ENCODE data around the gene SYT6. TPM values are rescaled to one million over a fixed set of nuclear protein-coding genes. Genes with fewer than 3 reads are reported as not detected.

SYT6 gene
- total RNA-seq, 1 experiment from 2014 or later, result 54.2 TPM

DNA sequence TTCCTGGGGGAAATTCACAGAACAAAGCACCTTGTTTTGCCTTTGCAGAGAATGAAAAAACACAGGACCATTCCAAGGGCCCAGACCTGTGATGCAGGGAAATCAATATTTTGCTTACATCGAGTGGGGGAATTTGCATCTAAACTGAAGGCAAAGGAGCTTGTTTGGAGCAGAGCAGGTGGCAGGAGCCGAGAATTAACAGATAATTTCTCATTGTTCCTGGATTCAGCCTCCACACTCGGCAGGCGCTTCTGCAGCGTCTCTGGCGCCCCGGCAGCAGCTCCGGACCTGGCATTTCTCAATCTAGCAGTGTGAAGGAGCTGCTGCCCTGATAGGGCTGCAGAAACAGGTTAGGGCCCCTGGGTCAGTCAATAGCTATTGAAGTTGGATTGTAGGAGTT, 2.0 kb upstream of the SYT6 start:
- DNase-seq (ENCODE audit: low spot score) (no peak), ATAC-seq (no peak)
- Mint-ChIP-seq H3K27me3 (ENCODE audit: low read depth) (peaks cover 44% of the 10 kb centered on the region), H3K36me3 (peaks cover 6% of the 10 kb centered on the region; the same call in 1 of the 2 replicates), H3K27ac (no peak overlapping the region), H3K4me1 (peaks cover 47% of the 10 kb centered on the region), H3K9me3 (no peaks in the 10 kb centered on the region), H3K4me3 (no peak overlapping the region)
- POLR2A ChIA-PET, result interaction anchor here (0.5 to 0.7 kb wide), 2 partner anchors 120 to 1165 kb away, joined by 3 to 8 read pairs; no protein-coding TSS in a partner anchor
- CTCF ChIA-PET, result interaction anchor here (0.9 to 5.5 kb wide), 2 partner anchors 127 to 177 kb away, joined by 3 to 51 read pairs; partner anchors contain the start of gene OLFML3
- TF ChIP-seq KAT7 (CRISPR knock-in tag; IDR thresholded peaks at IDR 0.05; ENCODE audit: borderline replicate concordance), result no peak
- TF ChIP-seq, protein P1, sequence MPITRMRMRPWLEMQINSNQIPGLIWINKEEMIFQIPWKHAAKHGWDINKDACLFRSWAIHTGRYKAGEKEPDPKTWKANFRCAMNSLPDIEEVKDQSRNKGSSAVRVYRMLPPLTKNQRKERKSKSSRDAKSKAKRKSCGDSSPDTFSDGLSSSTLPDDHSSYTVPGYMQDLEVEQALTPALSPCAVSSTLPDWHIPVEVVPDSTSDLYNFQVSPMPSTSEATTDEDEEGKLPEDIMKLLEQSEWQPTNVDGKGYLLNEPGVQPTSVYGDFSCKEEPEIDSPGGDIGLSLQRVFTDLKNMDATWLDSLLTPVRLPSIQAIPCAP (CRISPR knock-in tag; IDR thresholded peaks at IDR 0.05), result no peak
- no peak for TF ChIP-seq CREM (CRISPR knock-in tag; IDR thresholded peaks at IDR 0.05)
- TF ChIP-seq, protein P2, sequence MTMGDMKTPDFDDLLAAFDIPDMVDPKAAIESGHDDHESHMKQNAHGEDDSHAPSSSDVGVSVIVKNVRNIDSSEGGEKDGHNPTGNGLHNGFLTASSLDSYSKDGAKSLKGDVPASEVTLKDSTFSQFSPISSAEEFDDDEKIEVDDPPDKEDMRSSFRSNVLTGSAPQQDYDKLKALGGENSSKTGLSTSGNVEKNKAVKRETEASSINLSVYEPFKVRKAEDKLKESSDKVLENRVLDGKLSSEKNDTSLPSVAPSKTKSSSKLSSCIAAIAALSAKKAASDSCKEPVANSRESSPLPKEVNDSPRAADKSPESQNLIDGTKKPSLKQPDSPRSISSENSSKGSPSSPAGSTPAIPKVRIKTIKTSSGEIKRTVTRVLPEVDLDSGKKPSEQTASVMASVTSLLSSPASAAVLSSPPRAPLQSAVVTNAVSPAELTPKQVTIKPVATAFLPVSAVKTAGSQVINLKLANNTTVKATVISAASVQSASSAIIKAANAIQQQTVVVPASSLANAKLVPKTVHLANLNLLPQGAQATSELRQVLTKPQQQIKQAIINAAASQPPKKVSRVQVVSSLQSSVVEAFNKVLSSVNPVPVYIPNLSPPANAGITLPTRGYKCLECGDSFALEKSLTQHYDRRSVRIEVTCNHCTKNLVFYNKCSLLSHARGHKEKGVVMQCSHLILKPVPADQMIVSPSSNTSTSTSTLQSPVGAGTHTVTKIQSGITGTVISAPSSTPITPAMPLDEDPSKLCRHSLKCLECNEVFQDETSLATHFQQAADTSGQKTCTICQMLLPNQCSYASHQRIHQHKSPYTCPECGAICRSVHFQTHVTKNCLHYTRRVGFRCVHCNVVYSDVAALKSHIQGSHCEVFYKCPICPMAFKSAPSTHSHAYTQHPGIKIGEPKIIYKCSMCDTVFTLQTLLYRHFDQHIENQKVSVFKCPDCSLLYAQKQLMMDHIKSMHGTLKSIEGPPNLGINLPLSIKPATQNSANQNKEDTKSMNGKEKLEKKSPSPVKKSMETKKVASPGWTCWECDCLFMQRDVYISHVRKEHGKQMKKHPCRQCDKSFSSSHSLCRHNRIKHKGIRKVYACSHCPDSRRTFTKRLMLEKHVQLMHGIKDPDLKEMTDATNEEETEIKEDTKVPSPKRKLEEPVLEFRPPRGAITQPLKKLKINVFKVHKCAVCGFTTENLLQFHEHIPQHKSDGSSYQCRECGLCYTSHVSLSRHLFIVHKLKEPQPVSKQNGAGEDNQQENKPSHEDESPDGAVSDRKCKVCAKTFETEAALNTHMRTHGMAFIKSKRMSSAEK (CRISPR knock-in tag; IDR thresholded peaks at IDR 0.05; ENCODE audit: borderline replicate concordance), result no peak
- no peak for TF ChIP-seq NFE2L1 (CRISPR knock-in tag; IDR thresholded peaks at IDR 0.05)
- TF ChIP-seq, protein P3, sequence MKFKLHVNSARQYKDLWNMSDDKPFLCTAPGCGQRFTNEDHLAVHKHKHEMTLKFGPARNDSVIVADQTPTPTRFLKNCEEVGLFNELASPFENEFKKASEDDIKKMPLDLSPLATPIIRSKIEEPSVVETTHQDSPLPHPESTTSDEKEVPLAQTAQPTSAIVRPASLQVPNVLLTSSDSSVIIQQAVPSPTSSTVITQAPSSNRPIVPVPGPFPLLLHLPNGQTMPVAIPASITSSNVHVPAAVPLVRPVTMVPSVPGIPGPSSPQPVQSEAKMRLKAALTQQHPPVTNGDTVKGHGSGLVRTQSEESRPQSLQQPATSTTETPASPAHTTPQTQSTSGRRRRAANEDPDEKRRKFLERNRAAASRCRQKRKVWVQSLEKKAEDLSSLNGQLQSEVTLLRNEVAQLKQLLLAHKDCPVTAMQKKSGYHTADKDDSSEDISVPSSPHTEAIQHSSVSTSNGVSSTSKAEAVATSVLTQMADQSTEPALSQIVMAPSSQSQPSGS (CRISPR knock-in tag; IDR thresholded peaks at IDR 0.05; ENCODE audit: borderline replicate concordance, low read depth), result no peak
- TF ChIP-seq CBFB (CRISPR knock-in tag; IDR thresholded peaks at IDR 0.05; ENCODE audit: low read depth), result no peak
- no peak for TF ChIP-seq FOXP1 (CRISPR knock-in tag; IDR thresholded peaks at IDR 0.05; ENCODE audit: borderline replicate concordance)
- no peak for TF ChIP-seq ELF4 (CRISPR knock-in tag; IDR thresholded peaks at IDR 0.05; ENCODE audit: low read depth)
- no peak for TF ChIP-seq EMX1 (CRISPR knock-in tag; IDR thresholded peaks at IDR 0.05)
- TF ChIP-seq, protein P4, sequence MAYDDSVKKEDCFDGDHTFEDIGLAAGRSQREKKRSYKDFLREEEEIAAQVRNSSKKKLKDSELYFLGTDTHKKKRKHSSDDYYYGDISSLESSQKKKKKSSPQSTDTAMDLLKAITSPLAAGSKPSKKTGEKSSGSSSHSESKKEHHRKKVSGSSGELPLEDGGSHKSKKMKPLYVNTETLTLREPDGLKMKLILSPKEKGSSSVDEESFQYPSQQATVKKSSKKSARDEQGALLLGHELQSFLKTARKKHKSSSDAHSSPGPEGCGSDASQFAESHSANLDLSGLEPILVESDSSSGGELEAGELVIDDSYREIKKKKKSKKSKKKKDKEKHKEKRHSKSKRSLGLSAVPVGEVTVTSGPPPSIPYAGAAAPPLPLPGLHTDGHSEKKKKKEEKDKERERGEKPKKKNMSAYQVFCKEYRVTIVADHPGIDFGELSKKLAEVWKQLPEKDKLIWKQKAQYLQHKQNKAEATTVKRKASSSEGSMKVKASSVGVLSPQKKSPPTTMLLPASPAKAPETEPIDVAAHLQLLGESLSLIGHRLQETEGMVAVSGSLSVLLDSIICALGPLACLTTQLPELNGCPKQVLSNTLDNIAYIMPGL (CRISPR knock-in tag; IDR thresholded peaks at IDR 0.05), result no peak
- no peak for TF ChIP-seq TEAD4 (CRISPR knock-in tag; IDR thresholded peaks at IDR 0.05)
- no peak for TF ChIP-seq TEAD1 (CRISPR knock-in tag; IDR thresholded peaks at IDR 0.05)
- TF ChIP-seq, protein P5, sequence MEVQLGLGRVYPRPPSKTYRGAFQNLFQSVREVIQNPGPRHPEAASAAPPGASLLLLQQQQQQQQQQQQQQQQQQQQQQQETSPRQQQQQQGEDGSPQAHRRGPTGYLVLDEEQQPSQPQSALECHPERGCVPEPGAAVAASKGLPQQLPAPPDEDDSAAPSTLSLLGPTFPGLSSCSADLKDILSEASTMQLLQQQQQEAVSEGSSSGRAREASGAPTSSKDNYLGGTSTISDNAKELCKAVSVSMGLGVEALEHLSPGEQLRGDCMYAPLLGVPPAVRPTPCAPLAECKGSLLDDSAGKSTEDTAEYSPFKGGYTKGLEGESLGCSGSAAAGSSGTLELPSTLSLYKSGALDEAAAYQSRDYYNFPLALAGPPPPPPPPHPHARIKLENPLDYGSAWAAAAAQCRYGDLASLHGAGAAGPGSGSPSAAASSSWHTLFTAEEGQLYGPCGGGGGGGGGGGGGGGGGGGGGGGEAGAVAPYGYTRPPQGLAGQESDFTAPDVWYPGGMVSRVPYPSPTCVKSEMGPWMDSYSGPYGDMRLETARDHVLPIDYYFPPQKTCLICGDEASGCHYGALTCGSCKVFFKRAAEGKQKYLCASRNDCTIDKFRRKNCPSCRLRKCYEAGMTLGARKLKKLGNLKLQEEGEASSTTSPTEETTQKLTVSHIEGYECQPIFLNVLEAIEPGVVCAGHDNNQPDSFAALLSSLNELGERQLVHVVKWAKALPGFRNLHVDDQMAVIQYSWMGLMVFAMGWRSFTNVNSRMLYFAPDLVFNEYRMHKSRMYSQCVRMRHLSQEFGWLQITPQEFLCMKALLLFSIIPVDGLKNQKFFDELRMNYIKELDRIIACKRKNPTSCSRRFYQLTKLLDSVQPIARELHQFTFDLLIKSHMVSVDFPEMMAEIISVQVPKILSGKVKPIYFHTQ (CRISPR knock-in tag; IDR thresholded peaks at IDR 0.05), result no peak
- TF ChIP-seq, protein P6, sequence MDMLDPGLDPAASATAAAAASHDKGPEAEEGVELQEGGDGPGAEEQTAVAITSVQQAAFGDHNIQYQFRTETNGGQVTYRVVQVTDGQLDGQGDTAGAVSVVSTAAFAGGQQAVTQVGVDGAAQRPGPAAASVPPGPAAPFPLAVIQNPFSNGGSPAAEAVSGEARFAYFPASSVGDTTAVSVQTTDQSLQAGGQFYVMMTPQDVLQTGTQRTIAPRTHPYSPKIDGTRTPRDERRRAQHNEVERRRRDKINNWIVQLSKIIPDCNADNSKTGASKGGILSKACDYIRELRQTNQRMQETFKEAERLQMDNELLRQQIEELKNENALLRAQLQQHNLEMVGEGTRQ (CRISPR knock-in tag; IDR thresholded peaks at IDR 0.05), result no peak
- TF ChIP-seq, protein P7, sequence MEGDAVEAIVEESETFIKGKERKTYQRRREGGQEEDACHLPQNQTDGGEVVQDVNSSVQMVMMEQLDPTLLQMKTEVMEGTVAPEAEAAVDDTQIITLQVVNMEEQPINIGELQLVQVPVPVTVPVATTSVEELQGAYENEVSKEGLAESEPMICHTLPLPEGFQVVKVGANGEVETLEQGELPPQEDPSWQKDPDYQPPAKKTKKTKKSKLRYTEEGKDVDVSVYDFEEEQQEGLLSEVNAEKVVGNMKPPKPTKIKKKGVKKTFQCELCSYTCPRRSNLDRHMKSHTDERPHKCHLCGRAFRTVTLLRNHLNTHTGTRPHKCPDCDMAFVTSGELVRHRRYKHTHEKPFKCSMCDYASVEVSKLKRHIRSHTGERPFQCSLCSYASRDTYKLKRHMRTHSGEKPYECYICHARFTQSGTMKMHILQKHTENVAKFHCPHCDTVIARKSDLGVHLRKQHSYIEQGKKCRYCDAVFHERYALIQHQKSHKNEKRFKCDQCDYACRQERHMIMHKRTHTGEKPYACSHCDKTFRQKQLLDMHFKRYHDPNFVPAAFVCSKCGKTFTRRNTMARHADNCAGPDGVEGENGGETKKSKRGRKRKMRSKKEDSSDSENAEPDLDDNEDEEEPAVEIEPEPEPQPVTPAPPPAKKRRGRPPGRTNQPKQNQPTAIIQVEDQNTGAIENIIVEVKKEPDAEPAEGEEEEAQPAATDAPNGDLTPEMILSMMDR (IDR thresholded peaks at IDR 0.05), result no peak
- no peak for TF ChIP-seq ZBTB21 (CRISPR knock-in tag; IDR thresholded peaks at IDR 0.05; ENCODE audit: borderline replicate concordance)
